ENCODE results near the gene SERPINA9.

Gene SERPINA9

GRCh38 chr14:94481468-94482131 is 5.6 kb upstream of the SERPINA9 start:
- no peaks in the 10 kb centered on the region for H3K27me3 ChIP-seq (ENCODE audit: insufficient read depth, insufficient read length)

GRCh38 chr14:94480809-94481208 is 4.8 kb upstream of the SERPINA9 start:
- H3K4me1 ChIP-seq (ENCODE audit: insufficient read depth, insufficient read length) = no peaks in the 10 kb centered on the region
- DNase-seq (ENCODE audit: low read depth, low spot score) = no peak
- TF ChIP-seq YY1 (IDR thresholded peaks at IDR 0.05; ENCODE audit: insufficient read depth, insufficient read length) = no peak
- TF ChIP-seq SUZ12 (IDR thresholded peaks at IDR 0.05; ENCODE audit: extremely low read depth, insufficient read depth, insufficient read length) = no peak
- TF ChIP-seq ZNF274 (IDR thresholded peaks at IDR 0.05; ENCODE audit: low read depth, low read length) = no peak
- no peak overlapping the region for H3K4me3 ChIP-seq (ENCODE audit: insufficient read length, low read depth)
- H3K36me3 ChIP-seq (ENCODE audit: insufficient read depth, insufficient read length, low read length) = no peaks in the 10 kb centered on the region
- no peak overlapping the region for H3K9ac ChIP-seq (ENCODE audit: insufficient read length, low read depth)
- no peaks in the 10 kb centered on the region for H3K27me3 ChIP-seq (ENCODE audit: insufficient read depth, insufficient read length)
- H3K9me3 ChIP-seq (ENCODE audit: insufficient read depth, low read length) = peaks cover 13% of the 10 kb centered on the region

More at GRCh38 chr14:94481468-94482131, 5.6 kb upstream of the SERPINA9 start:
- DNase-seq (ENCODE audit: low read depth, low spot score) = no peak
- Histone ChIP-seq H3K9ac (ENCODE audit: insufficient read length, low read depth) (no peak overlapping the region), H3K9me3 (ENCODE audit: insufficient read depth, low read length) (peaks cover 13% of the 10 kb centered on the region), H3K4me1 (ENCODE audit: insufficient read depth, insufficient read length) (peaks cover 3% of the 10 kb centered on the region), H3K36me3 (ENCODE audit: insufficient read depth, insufficient read length, low read length) (no peaks in the 10 kb centered on the region), H3K4me3 (ENCODE audit: insufficient read length, low read depth) (no peak overlapping the region)
- no peak for TF ChIP-seq ZNF274 (IDR thresholded peaks at IDR 0.05; ENCODE audit: low read depth, low read length)
- TF ChIP-seq SUZ12 (IDR thresholded peaks at IDR 0.05; ENCODE audit: extremely low read depth, insufficient read depth, insufficient read length) = no peak
- TF ChIP-seq YY1 (IDR thresholded peaks at IDR 0.05; ENCODE audit: insufficient read depth, insufficient read length) = no peak

GRCh38 chr14:94478420-94478819 is 2.4 kb upstream of the SERPINA9 start:
- no peak for DNase-seq (ENCODE audit: low read depth, low spot score)
- Histone ChIP-seq H3K4me1 (ENCODE audit: insufficient read depth, insufficient read length) (peaks cover 2% of the 10 kb centered on the region), H3K4me3 (ENCODE audit: insufficient read length, low read depth) (no peak overlapping the region), H3K9me3 (ENCODE audit: insufficient read depth, low read length) (peaks cover 13% of the 10 kb centered on the region), H3K9ac (ENCODE audit: insufficient read length, low read depth) (no peak overlapping the region), H3K36me3 (ENCODE audit: insufficient read depth, insufficient read length, low read length) (no peaks in the 10 kb centered on the region), H3K27me3 (ENCODE audit: insufficient read depth, insufficient read length) (no peaks in the 10 kb centered on the region)
- TF ChIP-seq YY1 (IDR thresholded peaks at IDR 0.05; ENCODE audit: insufficient read depth, insufficient read length) = no peak
- no peak for TF ChIP-seq ZNF274 (IDR thresholded peaks at IDR 0.05; ENCODE audit: low read depth, low read length)
- TF ChIP-seq SUZ12 (IDR thresholded peaks at IDR 0.05; ENCODE audit: extremely low read depth, insufficient read depth, insufficient read length) = no peak

GRCh38 chr14:94474581-94475031 is 1.4 kb downstream of the SERPINA9 start:
- Histone ChIP-seq H3K9me3 (ENCODE audit: insufficient read depth, low read length) (peaks cover 13% of the 10 kb centered on the region), H3K27me3 (ENCODE audit: insufficient read depth, insufficient read length) (no peaks in the 10 kb centered on the region), H3K36me3 (ENCODE audit: insufficient read depth, insufficient read length, low read length) (no peaks in the 10 kb centered on the region), H3K4me1 (ENCODE audit: insufficient read depth, insufficient read length) (peaks cover 2% of the 10 kb centered on the region), H3K9ac (ENCODE audit: insufficient read length, low read depth) (no peak overlapping the region), H3K4me3 (ENCODE audit: insufficient read length, low read depth) (no peak overlapping the region)
- peak; percentile 52 for DNase-seq (ENCODE audit: low read depth, low spot score)
- TF ChIP-seq ZNF274 (IDR thresholded peaks at IDR 0.05; ENCODE audit: low read depth, low read length) = no peak
- TF ChIP-seq SUZ12 (IDR thresholded peaks at IDR 0.05; ENCODE audit: extremely low read depth, insufficient read depth, insufficient read length) = no peak
- TF ChIP-seq YY1 (IDR thresholded peaks at IDR 0.05; ENCODE audit: insufficient read depth, insufficient read length) = no peak

GRCh38 chr14:94473666-94474410 is 2.2 kb downstream of the SERPINA9 start:
- DNase-seq (ENCODE audit: low read depth, low spot score) = no peak
- Histone ChIP-seq H3K4me3 (ENCODE audit: insufficient read length, low read depth) (no peak overlapping the region), H3K9ac (ENCODE audit: insufficient read length, low read depth) (no peak overlapping the region), H3K36me3 (ENCODE audit: insufficient read depth, insufficient read length, low read length) (no peaks in the 10 kb centered on the region), H3K9me3 (ENCODE audit: insufficient read depth, low read length) (peaks cover 10% of the 10 kb centered on the region), H3K27me3 (ENCODE audit: insufficient read depth, insufficient read length) (no peaks in the 10 kb centered on the region), H3K4me1 (ENCODE audit: insufficient read depth, insufficient read length) (peaks cover 2% of the 10 kb centered on the region)
- no peak for TF ChIP-seq ZNF274 (IDR thresholded peaks at IDR 0.05; ENCODE audit: low read depth, low read length)

- DNase-seq (ENCODE audit: low read depth, low spot score) = no peak
- H3K9me3 ChIP-seq (ENCODE audit: insufficient read depth, low read length) = peaks cover under 1% of the 10 kb centered on the region; the same call in 1 of the 2 replicates
- H3K4me1 ChIP-seq (ENCODE audit: insufficient read depth, insufficient read length) = peaks cover 2% of the 10 kb centered on the region
- H3K36me3 ChIP-seq (ENCODE audit: insufficient read depth, insufficient read length, low read length) = no peaks in the 10 kb centered on the region
- H3K4me3 ChIP-seq (ENCODE audit: insufficient read length, low read depth) = no peak overlapping the region
- no peaks in the 10 kb centered on the region for H3K27me3 ChIP-seq (ENCODE audit: insufficient read depth, insufficient read length)
- no peak for TF ChIP-seq ZNF274 (IDR thresholded peaks at IDR 0.05; ENCODE audit: low read depth, low read length)
- no peak for TF ChIP-seq SUZ12 (IDR thresholded peaks at IDR 0.05; ENCODE audit: extremely low read depth, insufficient read depth, insufficient read length)
- TF ChIP-seq YY1 (IDR thresholded peaks at IDR 0.05; ENCODE audit: insufficient read depth, insufficient read length) = no peak
- no peak overlapping the region for H3K9ac ChIP-seq (ENCODE audit: insufficient read length, low read depth)
Measured at GRCh38 chr14:94472842-94473241, 3.2 kb downstream of the SERPINA9 start.

GRCh38 chr14:94471045-94471444 is 5.0 kb downstream of the SERPINA9 start:
- Histone ChIP-seq H3K4me3 (ENCODE audit: insufficient read length, low read depth) (no peak overlapping the region), H3K9me3 (ENCODE audit: insufficient read depth, low read length) (no peaks in the 10 kb centered on the region), H3K4me1 (ENCODE audit: insufficient read depth, insufficient read length) (peaks cover 2% of the 10 kb centered on the region), H3K27me3 (ENCODE audit: insufficient read depth, insufficient read length) (no peaks in the 10 kb centered on the region), H3K36me3 (ENCODE audit: insufficient read depth, insufficient read length, low read length) (no peaks in the 10 kb centered on the region), H3K9ac (ENCODE audit: insufficient read length, low read depth) (no peak overlapping the region)
- DNase-seq (ENCODE audit: low read depth, low spot score) = no peak
- TF ChIP-seq SUZ12 (IDR thresholded peaks at IDR 0.05; ENCODE audit: extremely low read depth, insufficient read depth, insufficient read length) (no peak), ZNF274 (IDR thresholded peaks at IDR 0.05; ENCODE audit: low read depth, low read length) (no peak), YY1 (IDR thresholded peaks at IDR 0.05; ENCODE audit: insufficient read depth, insufficient read length) (no peak)
